Left lung (tissue), 10 donors: Measurements from ENCODE around the gene LRIT1. TPM values are rescaled to one million over a fixed set of nuclear protein-coding genes. Genes with fewer than 3 reads are reported as not detected.

Experiments used
- ATAC-seq: fragments of 200-7000 bp; cut with Tn5 transposase; one replicate; pipeline ENCODE4 v1.9.1; 2020; ENCODE audit warnings: moderate library complexity
- DNase-seq, 4 donors: peaks; one replicate each; pipeline ENCODE4 v3.0.0-alpha.2; 2013 to 2020
- H3K27ac ChIP-seq, 2 donors: fragments of 200-600 bp; sonication (generic) in 1 of 2; one replicate each; pipeline versions ENCODE4 v1.5.0 to v1.8.0; 2020 to 2021
- H3K27me3 ChIP-seq, 2 donors: fragments of 200-600 bp; sonication (generic) in 1 of 2; one replicate each; pipeline versions ENCODE4 v1.5.0 to v1.8.0; 2020 to 2021
- H3K36me3 ChIP-seq, 2 donors: fragments of 200-600 bp; sonication (generic) in 1 of 2; one replicate each; pipeline versions ENCODE4 v1.5.0 to v1.8.0; 2020 to 2021
- H3K4me1 ChIP-seq, 2 donors: fragments of 200-600 bp; one replicate each; pipeline ENCODE4 v1.8.0; 2021
- H3K4me3 ChIP-seq, 2 donors: fragments of 200-600 bp; sonication (generic) in 1 of 2; one replicate each; pipeline versions ENCODE4 v1.5.0 to v1.8.0; 2020 to 2021; ENCODE audit warnings: mild to moderate bottlenecking in 1 of 2
- H3K9me3 ChIP-seq, 2 donors: fragments of 200-600 bp; sonication (generic) in 1 of 2; one replicate each; pipeline versions ENCODE4 v1.5.0 to v1.8.0; 2020 to 2021
- CTCF ChIP-seq, 2 donors: fragments of 200-600 bp; sonication (generic) in 1 of 2; IDR thresholded peaks; one replicate each; pipeline versions ENCODE4 v1.5.0 to v1.8.0; 2021; ENCODE audit warnings: antibody characterized with exemption in 2 of 2
- intact Hi-C, 2 donors: fragments of 100-400 bp; cut with DNase I; formaldehyde crosslinking; loops; one replicate each; pipeline versions ENCODE4 v1.11.2 to v1.14.2; 2022
- polyA plus RNA-seq, 6 donors: library from polyadenylated mRNA; unstranded; fragments of 120-200 nt; gene quantifications; one replicate each; pipeline ENCODE4 v1.2.1, GENCODE V29; 2013; ENCODE audit not compliant: insufficient read length in 6 of 6
- total RNA-seq, 2 donors: library from RNA; stranded (reverse); fragmentation: NEBNext Ultra II Directional; extraction: Animal tissue kit (Norgen Biotek cat#: 25700); gene quantifications; one replicate each; pipeline ENCODE4 v1.2.1, GENCODE V29; 2021
- donor health status: DM: no; HTN: yes; CAD: no.
- donor health status: DM: no; HTN: no; CAD: no.

LRIT1 gene
- total and polyA plus RNA-seq, 8 donors, result not detected

- Histone ChIP-seq H3K36me3 (no peaks in the 10 kb centered on the region), H3K27me3 (peaks cover 26 to 85% of the 10 kb centered on the region in 2 donors), H3K9me3 (no peaks in the 10 kb centered on the region), H3K4me3 (peak overlapping the region; percentile 13 to 33), H3K4me1 (peaks cover 9 to 14% of the 10 kb centered on the region in 2 donors), H3K27ac (no peak overlapping the region)
- ATAC-seq (no peak), DNase-seq (peak in 1 of 4 donors; percentile 18)
- intact Hi-C loops, result no loop called here
- TF ChIP-seq CTCF (IDR thresholded peaks at IDR 0.05), result no peak
Observed at GRCh38 chr10:84193846-84194423, 47.4 kb downstream of the LRIT1 start.

- Histone ChIP-seq H3K27ac (no peak overlapping the region), H3K4me3 (no peak overlapping the region), H3K27me3 (peaks cover 26 to 83% of the 10 kb centered on the region in 2 donors), H3K36me3 (no peaks in the 10 kb centered on the region), H3K4me1 (peaks cover 9 to 14% of the 10 kb centered on the region in 2 donors), H3K9me3 (no peaks in the 10 kb centered on the region)
- no peak for TF ChIP-seq CTCF (IDR thresholded peaks at IDR 0.05)
- ATAC-seq (no peak), DNase-seq (no peak)
- intact Hi-C loops, result no loop called here
Observed at GRCh38 chr10:84193327-84193726, 48.0 kb downstream of the LRIT1 start.

GRCh38 chr10:84191106-84191505 is 50.2 kb downstream of the LRIT1 start:
- peaks cover 26 to 61% of the 10 kb centered on the region in 2 donors for H3K27me3 ChIP-seq
- no peaks in the 10 kb centered on the region for H3K9me3 ChIP-seq
- H3K4me1 ChIP-seq, result peaks cover 9 to 14% of the 10 kb centered on the region in 2 donors
- intact Hi-C loops, result no loop called here
- no peaks in the 10 kb centered on the region for H3K36me3 ChIP-seq
- TF ChIP-seq CTCF (IDR thresholded peaks at IDR 0.05), result no peak
- peak in 1 of 4 donors; percentile 15 for DNase-seq
- no peak overlapping the region for H3K4me3 ChIP-seq
- no peak for ATAC-seq
- H3K27ac ChIP-seq, result no peak overlapping the region

GRCh38 chr10:84190621-84191020 is 50.7 kb downstream of the LRIT1 start:
- Histone ChIP-seq H3K9me3 (no peaks in the 10 kb centered on the region), H3K4me3 (no peak overlapping the region), H3K27ac (no peak overlapping the region), H3K27me3 (peaks cover 21 to 60% of the 10 kb centered on the region in 2 donors), H3K36me3 (no peaks in the 10 kb centered on the region), H3K4me1 (peaks cover 9 to 14% of the 10 kb centered on the region in 2 donors)
- intact Hi-C loops, result no loop called here
- TF ChIP-seq CTCF (IDR thresholded peaks at IDR 0.05), result no peak
- DNase-seq, result peak in 1 of 4 donors; percentile 12
- ATAC-seq, result no peak

- no peak overlapping the region for H3K4me3 ChIP-seq
- ATAC-seq (no peak), DNase-seq (no peak)
- intact Hi-C loops, result no loop called here
- peaks cover 3 to 52% of the 10 kb centered on the region in 2 donors for H3K27me3 ChIP-seq
- H3K36me3 ChIP-seq, result no peaks in the 10 kb centered on the region
- H3K4me1 ChIP-seq, result no peaks in the 10 kb centered on the region
- no peaks in the 10 kb centered on the region for H3K9me3 ChIP-seq
- no peak for TF ChIP-seq CTCF (IDR thresholded peaks at IDR 0.05)
- H3K27ac ChIP-seq, result no peak overlapping the region
Observed at GRCh38 chr10:84188815-84189214, 52.5 kb downstream of the LRIT1 start.
